KMS-11 (cell line): Measurements from ENCODE around the gene PTRHD1.

Experiments used
- H2AFZ ChIP-seq: fragments of 200-600 bp; sonication (generic); 2 replicates; pipeline ENCODE4 v1.6.1; 2016; ENCODE audit warnings: antibody characterized with exemption, mixed run types, low read depth
- H3K27ac ChIP-seq: fragments of 200-600 bp; sonication (generic); 2 replicates; pipeline ENCODE4 v1.6.1; 2016; ENCODE audit warnings: mild to moderate bottlenecking, mixed run types
- H3K27me3 ChIP-seq: fragments of 200-600 bp; sonication (generic); 2 replicates; pipeline ENCODE4 v1.6.1; 2017; ENCODE audit warnings: mild to moderate bottlenecking, low read depth, mixed run types, moderate library complexity; ENCODE audit not compliant: insufficient read depth
- H3K36me3 ChIP-seq: fragments of 200-600 bp; sonication (generic); 2 replicates; pipeline ENCODE4 v1.6.1; 2017; ENCODE audit warnings: mild to moderate bottlenecking, mixed run types; ENCODE audit not compliant: insufficient read depth
- H3K4me1 ChIP-seq: fragments of 200-600 bp; sonication (generic); 2 replicates; pipeline ENCODE4 v1.6.1; 2016; ENCODE audit warnings: mild to moderate bottlenecking, low read depth, mixed run types; ENCODE audit not compliant: poor library complexity, severe bottlenecking
- H3K4me2 ChIP-seq: fragments of 200-600 bp; sonication (generic); 2 replicates; pipeline ENCODE4 v1.7.0; 2016; ENCODE audit warnings: mild to moderate bottlenecking, mixed run types
- H3K4me3 ChIP-seq: fragments of 200-600 bp; sonication (generic); IDR thresholded peaks from 2 replicates; pipeline ENCODE4 v1.6.1; 2017; ENCODE audit warnings: low read depth, low read length, mixed read lengths; ENCODE audit not compliant: insufficient read depth
- H3K79me2 ChIP-seq: fragments of 200-600 bp; sonication (generic); 2 replicates; pipeline ENCODE4 v1.6.1; 2016; ENCODE audit warnings: low read depth, mixed run types; ENCODE audit not compliant: insufficient read depth
- H3K9ac ChIP-seq: fragments of 200-600 bp; sonication (generic); 2 replicates; pipeline ENCODE4 v1.6.1; 2016; ENCODE audit warnings: mild to moderate bottlenecking, mixed run types
- H4K20me1 ChIP-seq: fragments of 200-600 bp; sonication (generic); 2 replicates; pipeline ENCODE4 v1.6.1; 2016; ENCODE audit warnings: mild to moderate bottlenecking, mixed run types; ENCODE audit not compliant: insufficient read depth
- TF ChIP-seq, protein P1 (sequence below): fragments of 200-600 bp; sonication (generic); conservative IDR thresholded peaks from 2 replicates; pipeline ENCODE4 v1.6.1; 2017; ENCODE audit warnings: low read depth, mild to moderate bottlenecking, antibody characterized with exemption, low read length, moderate library complexity, mixed read lengths

PTRHD1 gene

DNA sequence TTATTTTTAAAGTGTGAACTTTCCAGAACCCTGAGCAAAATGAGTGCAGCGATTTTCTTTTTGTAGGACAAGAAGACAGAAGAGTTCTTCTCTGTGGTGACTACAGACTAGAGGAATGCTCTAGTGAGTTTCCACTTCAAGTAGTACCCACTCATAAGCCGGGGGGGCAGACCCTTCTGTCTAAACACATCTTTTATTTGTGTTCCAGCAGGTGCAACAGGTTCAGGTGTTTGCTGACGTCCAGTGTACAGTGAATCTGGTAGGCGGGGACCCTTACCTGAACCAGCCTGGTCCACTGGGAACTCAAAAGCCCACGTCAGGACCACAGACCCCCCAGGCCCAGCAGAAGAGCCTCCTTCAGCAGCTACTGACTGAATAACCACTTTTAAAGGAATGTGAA is 25.2 kb downstream of the PTRHD1 start:
- Histone ChIP-seq H3K4me3 (no peak overlapping the region), H3K9ac (no peak overlapping the region), H3K4me1 (peaks cover 63% of the 10 kb centered on the region), H3K36me3 (no peaks in the 10 kb centered on the region), H3K27me3 (no peaks in the 10 kb centered on the region), H3K79me2 (no peaks in the 10 kb centered on the region), H3K4me2 (peak overlapping the region; percentile 71), H4K20me1 (no peaks in the 10 kb centered on the region), H2AFZ (no peak overlapping the region), H3K27ac (no peak overlapping the region)
- TF ChIP-seq, protein P1, sequence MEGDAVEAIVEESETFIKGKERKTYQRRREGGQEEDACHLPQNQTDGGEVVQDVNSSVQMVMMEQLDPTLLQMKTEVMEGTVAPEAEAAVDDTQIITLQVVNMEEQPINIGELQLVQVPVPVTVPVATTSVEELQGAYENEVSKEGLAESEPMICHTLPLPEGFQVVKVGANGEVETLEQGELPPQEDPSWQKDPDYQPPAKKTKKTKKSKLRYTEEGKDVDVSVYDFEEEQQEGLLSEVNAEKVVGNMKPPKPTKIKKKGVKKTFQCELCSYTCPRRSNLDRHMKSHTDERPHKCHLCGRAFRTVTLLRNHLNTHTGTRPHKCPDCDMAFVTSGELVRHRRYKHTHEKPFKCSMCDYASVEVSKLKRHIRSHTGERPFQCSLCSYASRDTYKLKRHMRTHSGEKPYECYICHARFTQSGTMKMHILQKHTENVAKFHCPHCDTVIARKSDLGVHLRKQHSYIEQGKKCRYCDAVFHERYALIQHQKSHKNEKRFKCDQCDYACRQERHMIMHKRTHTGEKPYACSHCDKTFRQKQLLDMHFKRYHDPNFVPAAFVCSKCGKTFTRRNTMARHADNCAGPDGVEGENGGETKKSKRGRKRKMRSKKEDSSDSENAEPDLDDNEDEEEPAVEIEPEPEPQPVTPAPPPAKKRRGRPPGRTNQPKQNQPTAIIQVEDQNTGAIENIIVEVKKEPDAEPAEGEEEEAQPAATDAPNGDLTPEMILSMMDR: no peak

- no peaks in the 10 kb centered on the region for H3K36me3 ChIP-seq
- TF ChIP-seq, protein P1: no peak
- H3K79me2 ChIP-seq: no peaks in the 10 kb centered on the region
- peak overlapping the region; percentile 76 for H3K27ac ChIP-seq
- H3K4me2 ChIP-seq: peak overlapping the region; percentile 71
- H2AFZ ChIP-seq: no peak overlapping the region
- H3K27me3 ChIP-seq: no peaks in the 10 kb centered on the region
- peak overlapping the region; percentile 19 for H3K4me3 ChIP-seq
- H4K20me1 ChIP-seq: no peaks in the 10 kb centered on the region
- peak overlapping the region; percentile 21; the same call in 1 of the 2 replicates for H3K9ac ChIP-seq
- H3K4me1 ChIP-seq: peaks cover 57% of the 10 kb centered on the region
Observed at GRCh38 chr2:24766609-24767008, 26.6 kb downstream of the PTRHD1 start.

DNA sequence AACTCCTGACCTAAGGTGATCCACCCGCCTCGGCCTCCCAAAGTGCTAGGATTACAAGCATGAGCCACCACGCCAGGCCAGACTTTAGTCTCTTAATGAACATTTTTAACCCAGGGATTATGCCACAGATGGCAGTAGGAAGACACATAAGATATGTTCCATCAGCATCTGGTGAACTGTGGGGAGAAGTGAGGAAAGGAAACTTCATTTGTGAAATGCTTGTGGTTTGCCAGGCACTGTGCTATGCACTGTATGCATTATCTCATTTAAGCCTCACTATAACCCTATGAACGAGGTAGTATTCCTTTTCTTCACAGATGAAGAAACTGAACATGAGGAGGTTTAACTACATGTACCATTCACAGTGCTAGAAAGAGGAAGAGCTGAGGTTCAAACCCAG is 29.3 kb downstream of the PTRHD1 start:
- Histone ChIP-seq H2AFZ (no peak overlapping the region), H4K20me1 (no peaks in the 10 kb centered on the region), H3K4me2 (peak overlapping the region; percentile 5; the same call in 1 of the 2 replicates), H3K36me3 (no peaks in the 10 kb centered on the region), H3K4me3 (no peak overlapping the region), H3K9ac (no peak overlapping the region), H3K27ac (no peak overlapping the region; the same call in 1 of the 2 replicates), H3K79me2 (no peaks in the 10 kb centered on the region), H3K27me3 (no peaks in the 10 kb centered on the region), H3K4me1 (peaks cover 54% of the 10 kb centered on the region)
- TF ChIP-seq, protein P1: no peak

GRCh38 chr2:24762518-24762917 is 30.7 kb downstream of the PTRHD1 start:
- Histone ChIP-seq H4K20me1 (no peaks in the 10 kb centered on the region), H3K4me2 (no peak overlapping the region), H3K27ac (no peak overlapping the region), H3K27me3 (no peaks in the 10 kb centered on the region), H3K9ac (no peak overlapping the region), H3K4me3 (no peak overlapping the region), H3K79me2 (no peaks in the 10 kb centered on the region), H3K4me1 (peaks cover 41% of the 10 kb centered on the region), H3K36me3 (no peaks in the 10 kb centered on the region), H2AFZ (no peak overlapping the region)
- TF ChIP-seq, protein P1: no peak

GRCh38 chr2:24761866-24762265 is 31.3 kb downstream of the PTRHD1 start:
- Histone ChIP-seq H3K4me2 (no peak overlapping the region), H2AFZ (no peak overlapping the region), H3K79me2 (no peaks in the 10 kb centered on the region), H3K27me3 (no peaks in the 10 kb centered on the region), H4K20me1 (no peaks in the 10 kb centered on the region), H3K4me3 (no peak overlapping the region), H3K9ac (no peak overlapping the region), H3K36me3 (no peaks in the 10 kb centered on the region), H3K27ac (no peak overlapping the region), H3K4me1 (peaks cover 35% of the 10 kb centered on the region)
- TF ChIP-seq, protein P1: no peak
